Nephron (organoid): Measurements from ENCODE around the gene PSMD2.

ENCODE experiments used
- H3K27ac Mint-ChIP-seq, 3 experiments: 2 replicates each; pipeline ENCODE4 v1.8.0; 2020; ENCODE audit warnings: mixed read lengths in 3 of 3, mild to moderate bottlenecking in 2 of 3, moderate library complexity in 1 of 3
- H3K27me3 Mint-ChIP-seq: 2 replicates; pipeline ENCODE4 v1.8.0; 2021; ENCODE audit warnings: low read depth, mild to moderate bottlenecking, moderate library complexity, mixed read lengths
- H3K36me3 Mint-ChIP-seq: 2 replicates; pipeline ENCODE4 v1.8.0; 2020; ENCODE audit warnings: low read depth, mixed read lengths
- H3K4me1 Mint-ChIP-seq: 2 replicates; pipeline ENCODE4 v1.8.0; 2020; ENCODE audit warnings: mixed read lengths
- H3K4me3 Mint-ChIP-seq, 3 experiments: 2 replicates each; pipeline ENCODE4 v1.8.0; 2020; ENCODE audit warnings: mild to moderate bottlenecking in 3 of 3, mixed read lengths in 3 of 3, moderate library complexity in 2 of 3
- H3K9me3 Mint-ChIP-seq: 2 replicates; pipeline ENCODE4 v1.8.0; 2020; ENCODE audit warnings: mixed read lengths
- TF ChIP-seq, protein P1 (sequence below), 3 experiments: fragments of 200-600 bp; sonication (generic); IDR thresholded peaks; one replicate each; pipeline ENCODE4 v1.5.0; 2021; ENCODE audit warnings: antibody characterized with exemption in 3 of 3; ENCODE audit not compliant: unreplicated experiment in 3 of 3

PSMD2 gene

DNA sequence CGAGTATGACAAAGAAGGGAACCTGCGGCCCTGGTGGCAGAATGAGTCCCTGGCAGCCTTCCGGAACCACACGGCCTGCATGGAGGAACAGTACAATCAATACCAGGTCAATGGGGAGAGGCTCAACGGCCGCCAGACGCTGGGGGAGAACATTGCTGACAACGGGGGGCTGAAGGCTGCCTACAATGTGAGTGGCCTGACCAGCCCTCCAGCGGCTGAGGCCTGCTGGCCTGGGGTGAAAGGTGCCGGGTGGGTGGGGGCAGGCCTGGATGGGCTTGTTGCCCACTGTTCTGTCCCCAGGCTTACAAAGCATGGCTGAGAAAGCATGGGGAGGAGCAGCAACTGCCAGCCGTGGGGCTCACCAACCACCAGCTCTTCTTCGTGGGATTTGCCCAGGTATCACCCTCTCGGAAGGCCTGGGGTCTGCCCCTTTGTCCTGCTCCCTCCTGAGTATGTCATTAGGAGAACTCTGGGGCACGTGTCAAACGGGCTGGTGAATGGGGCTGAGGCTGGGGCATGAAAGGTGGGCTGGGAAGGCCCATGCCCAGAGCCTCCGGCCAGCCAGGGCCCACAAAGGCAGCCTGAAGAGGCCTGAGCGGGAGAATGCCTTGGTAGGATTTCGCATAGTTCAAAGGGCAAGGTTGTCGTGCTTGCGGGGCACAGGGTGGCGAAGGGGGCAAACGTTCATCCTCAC lies 7.8 kb upstream of the PSMD2 start:
- H3K9me3 Mint-ChIP-seq = no peaks in the 10 kb centered on the region
- no peaks in the 10 kb centered on the region for H3K4me1 Mint-ChIP-seq
- TF ChIP-seq, protein P1, sequence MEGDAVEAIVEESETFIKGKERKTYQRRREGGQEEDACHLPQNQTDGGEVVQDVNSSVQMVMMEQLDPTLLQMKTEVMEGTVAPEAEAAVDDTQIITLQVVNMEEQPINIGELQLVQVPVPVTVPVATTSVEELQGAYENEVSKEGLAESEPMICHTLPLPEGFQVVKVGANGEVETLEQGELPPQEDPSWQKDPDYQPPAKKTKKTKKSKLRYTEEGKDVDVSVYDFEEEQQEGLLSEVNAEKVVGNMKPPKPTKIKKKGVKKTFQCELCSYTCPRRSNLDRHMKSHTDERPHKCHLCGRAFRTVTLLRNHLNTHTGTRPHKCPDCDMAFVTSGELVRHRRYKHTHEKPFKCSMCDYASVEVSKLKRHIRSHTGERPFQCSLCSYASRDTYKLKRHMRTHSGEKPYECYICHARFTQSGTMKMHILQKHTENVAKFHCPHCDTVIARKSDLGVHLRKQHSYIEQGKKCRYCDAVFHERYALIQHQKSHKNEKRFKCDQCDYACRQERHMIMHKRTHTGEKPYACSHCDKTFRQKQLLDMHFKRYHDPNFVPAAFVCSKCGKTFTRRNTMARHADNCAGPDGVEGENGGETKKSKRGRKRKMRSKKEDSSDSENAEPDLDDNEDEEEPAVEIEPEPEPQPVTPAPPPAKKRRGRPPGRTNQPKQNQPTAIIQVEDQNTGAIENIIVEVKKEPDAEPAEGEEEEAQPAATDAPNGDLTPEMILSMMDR (IDR thresholded peaks at IDR 0.05; ENCODE audit: unreplicated experiment in 3 of 3) = no peak
- H3K4me3 Mint-ChIP-seq = no peak overlapping the region
- H3K27ac Mint-ChIP-seq = no peak overlapping the region
- H3K27me3 Mint-ChIP-seq = peaks cover 39% of the 10 kb centered on the region
- no peaks in the 10 kb centered on the region for H3K36me3 Mint-ChIP-seq

DNA sequence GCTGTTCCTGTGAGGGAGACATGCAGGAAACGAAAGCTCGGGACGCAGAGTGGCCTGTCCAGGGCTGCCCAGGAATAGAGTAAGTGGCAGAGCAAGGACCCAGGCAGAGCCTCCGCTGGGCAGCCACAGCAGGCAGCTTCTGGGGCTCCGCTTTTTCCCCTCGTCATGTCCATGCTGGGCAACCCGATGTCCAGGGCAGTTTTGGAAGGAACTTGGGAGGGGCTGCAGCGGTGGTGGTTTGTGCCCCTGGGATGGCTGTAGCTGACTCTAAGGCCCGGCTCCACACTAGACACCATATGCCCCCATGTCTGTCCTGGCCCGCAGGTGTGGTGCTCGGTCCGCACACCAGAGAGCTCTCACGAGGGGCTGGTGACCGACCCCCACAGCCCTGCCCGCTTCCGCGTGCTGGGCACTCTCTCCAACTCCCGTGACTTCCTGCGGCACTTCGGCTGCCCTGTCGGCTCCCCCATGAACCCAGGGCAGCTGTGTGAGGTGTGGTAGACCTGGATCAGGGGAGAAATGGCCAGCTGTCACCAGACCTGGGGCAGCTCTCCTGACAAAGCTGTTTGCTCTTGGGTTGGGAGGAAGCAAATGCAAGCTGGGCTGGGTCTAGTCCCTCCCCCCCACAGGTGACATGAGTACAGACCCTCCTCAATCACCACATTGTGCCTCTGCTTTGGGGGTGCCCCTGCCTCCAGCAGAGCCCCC lies 7.1 kb upstream of the PSMD2 start:
- Mint-ChIP-seq H3K36me3 (no peaks in the 10 kb centered on the region), H3K4me1 (no peaks in the 10 kb centered on the region), H3K4me3 (no peak overlapping the region), H3K27ac (no peak overlapping the region), H3K27me3 (peaks cover 32% of the 10 kb centered on the region), H3K9me3 (no peaks in the 10 kb centered on the region)
- TF ChIP-seq, protein P1 (IDR thresholded peaks at IDR 0.05; ENCODE audit: unreplicated experiment in 3 of 3) = no peak

DNA sequence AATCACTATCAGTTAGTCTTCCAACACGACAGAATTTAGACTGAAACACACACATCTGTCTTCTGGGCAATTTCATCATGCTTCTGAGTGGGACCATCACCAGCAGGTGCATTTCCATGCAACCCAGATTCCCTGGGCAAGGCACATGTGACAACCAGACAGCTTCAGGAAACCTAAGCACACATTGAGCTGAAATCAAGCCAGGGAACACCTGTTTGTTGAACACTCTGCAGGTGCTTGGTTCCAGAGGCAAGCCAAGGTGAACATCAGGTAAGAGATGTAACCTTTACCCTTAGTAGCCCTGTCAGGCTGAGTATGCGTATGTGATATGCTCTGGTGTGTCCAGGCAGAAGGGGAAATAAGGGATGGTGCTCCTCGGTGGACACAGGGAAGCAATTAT lies 3.3 kb upstream of the PSMD2 start:
- H3K27me3 Mint-ChIP-seq = peaks cover 15% of the 10 kb centered on the region
- TF ChIP-seq, protein P1 (IDR thresholded peaks at IDR 0.05; ENCODE audit: unreplicated experiment in 3 of 3) = no peak
- peaks cover 8% of the 10 kb centered on the region for H3K36me3 Mint-ChIP-seq
- no peak overlapping the region for H3K27ac Mint-ChIP-seq
- H3K4me1 Mint-ChIP-seq = peaks cover 13% of the 10 kb centered on the region
- H3K4me3 Mint-ChIP-seq = peak overlapping the region; percentile 34 to 82 (median 50)
- no peaks in the 10 kb centered on the region for H3K9me3 Mint-ChIP-seq

DNA sequence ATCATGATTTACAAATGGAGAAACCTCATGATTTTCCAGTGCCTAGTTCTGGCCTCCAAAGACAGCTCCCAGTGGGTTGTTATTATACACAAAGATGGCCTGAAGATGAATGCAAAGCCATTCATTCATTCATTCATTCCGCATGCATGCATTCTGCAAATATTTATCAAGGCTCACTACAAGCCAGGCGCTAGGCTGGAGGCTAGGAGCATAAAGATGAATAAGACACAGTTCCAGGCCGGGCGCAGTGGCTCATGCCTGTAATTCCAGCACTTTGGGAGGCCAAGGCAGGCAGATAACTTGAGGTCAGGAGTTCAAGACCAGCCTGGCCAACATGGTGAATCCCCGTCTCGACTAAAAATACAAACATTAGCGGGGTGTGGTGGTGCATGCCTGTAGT lies 2.4 kb upstream of the PSMD2 start:
- H3K9me3 Mint-ChIP-seq = no peaks in the 10 kb centered on the region
- no peak overlapping the region for H3K27ac Mint-ChIP-seq
- peaks cover 15% of the 10 kb centered on the region for H3K27me3 Mint-ChIP-seq
- TF ChIP-seq, protein P1 (IDR thresholded peaks at IDR 0.05; ENCODE audit: unreplicated experiment in 3 of 3) = no peak
- peaks cover 13% of the 10 kb centered on the region for H3K36me3 Mint-ChIP-seq
- H3K4me3 Mint-ChIP-seq = peak overlapping the region; percentile 70 to 99 (median 73)
- H3K4me1 Mint-ChIP-seq = peaks cover 14% of the 10 kb centered on the region

DNA sequence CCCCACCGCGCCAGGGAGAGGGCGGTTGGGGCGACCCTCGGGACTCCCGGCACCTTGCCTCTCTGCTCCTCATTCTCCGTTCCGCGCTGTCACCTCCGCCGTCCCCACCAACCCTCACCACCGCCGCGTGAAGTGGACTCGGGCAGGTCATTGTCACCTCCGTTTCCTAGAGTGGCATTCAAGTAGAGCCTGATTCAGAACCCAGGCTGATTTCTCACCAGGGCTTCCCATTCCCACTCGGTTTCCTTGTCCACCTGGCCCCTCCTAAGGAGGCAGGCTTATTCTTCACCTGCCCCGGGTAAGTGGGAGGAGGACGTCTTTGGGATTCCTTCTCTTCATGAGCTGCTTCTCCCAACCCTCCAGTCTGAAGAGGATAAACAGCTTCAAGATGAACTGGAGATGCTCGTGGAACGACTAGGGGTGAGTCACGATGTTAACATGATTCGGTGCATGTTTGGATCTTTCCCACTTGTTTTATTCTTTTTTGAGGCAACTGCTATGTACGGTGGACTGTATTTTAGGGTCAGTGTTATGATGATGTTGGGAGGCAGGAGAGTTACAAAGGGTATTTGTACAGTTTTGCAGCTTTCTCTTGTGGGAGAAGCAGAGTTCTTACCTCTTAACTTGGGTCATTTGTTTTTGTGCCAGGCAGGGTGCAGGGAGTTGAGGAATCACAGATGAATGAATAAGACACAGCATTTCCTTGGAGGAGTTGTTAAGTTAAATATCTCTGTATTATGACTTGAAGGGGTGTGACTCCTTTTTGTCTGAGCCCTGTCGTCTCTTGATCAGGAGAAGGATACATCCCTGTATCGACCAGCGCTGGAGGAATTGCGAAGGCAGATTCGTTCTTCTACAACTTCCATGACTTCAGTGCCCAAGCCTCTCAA lies 692 bp downstream of the PSMD2 start:
- Mint-ChIP-seq H3K4me3 (peak overlapping the region; percentile 99), H3K36me3 (peaks cover 44% of the 10 kb centered on the region), H3K27ac (peak overlapping the region; percentile 67 to 94 (median 92)), H3K4me1 (peaks cover 14% of the 10 kb centered on the region), H3K27me3 (peaks cover 11% of the 10 kb centered on the region), H3K9me3 (no peaks in the 10 kb centered on the region)
- TF ChIP-seq, protein P1 (IDR thresholded peaks at IDR 0.05; ENCODE audit: unreplicated experiment in 3 of 3) = no peak
